ENCODE results near the gene NTRK2. TPM values are rescaled to one million over a fixed set of nuclear protein-coding genes. Genes with fewer than 3 reads are reported as not detected.

Gene NTRK2
- total RNA-seq, 1 experiment from 2014 or later = not detected

DNA sequence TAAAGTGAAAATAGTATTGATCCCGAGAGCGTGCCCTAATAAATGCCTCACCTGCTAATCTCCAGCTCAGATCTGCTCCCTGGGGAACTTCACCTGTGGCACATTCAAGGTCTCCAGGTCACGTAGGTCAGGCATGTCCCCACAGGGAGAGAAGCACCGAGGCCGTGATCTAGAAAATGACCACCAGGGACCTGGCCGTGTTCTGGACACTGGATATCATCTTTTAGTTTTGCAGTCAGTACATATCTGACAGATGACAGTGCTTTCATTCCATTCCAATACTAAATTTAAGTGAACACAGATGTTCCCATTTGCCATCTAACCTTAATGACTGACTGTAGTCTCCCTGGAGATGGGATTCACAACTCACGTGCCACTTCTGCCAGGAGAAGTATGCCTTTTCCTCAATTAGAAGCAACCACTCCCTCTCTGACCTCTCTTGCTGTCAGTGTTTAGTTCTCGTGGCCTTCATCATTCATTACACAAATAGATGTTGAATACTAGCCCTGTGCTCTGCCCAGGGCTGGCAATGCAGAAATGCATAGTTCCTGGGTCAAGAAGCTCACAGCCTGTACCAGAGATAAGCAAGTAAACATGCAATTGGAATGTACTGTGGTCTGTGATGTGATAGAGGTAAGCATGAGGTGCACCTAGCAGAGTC lies 276.5 kb downstream of the NTRK2 start:
- Histone ChIP-seq H3K4me1 (ENCODE audit: low read length) (no peaks in the 10 kb centered on the region), H3K79me2 (ENCODE audit: low read length) (no peaks in the 10 kb centered on the region), H3K9me2 (replicated peaks; ENCODE audit: insufficient read depth, low read length) (no peaks in the 10 kb centered on the region), H3K9me3 (ENCODE audit: low read length) (no peaks in the 10 kb centered on the region), H3K4me3 (ENCODE audit: low read length) (no peak overlapping the region), H4K20me1 (ENCODE audit: insufficient read depth, low read depth, low read length) (no peaks in the 10 kb centered on the region), H3K27ac (ENCODE audit: low read length) (no peak overlapping the region), H2AFZ (ENCODE audit: low read length) (no peak overlapping the region), H3K4me2 (ENCODE audit: low read depth, low read length, poor library complexity, severe bottlenecking) (no peak overlapping the region), H3K36me3 (ENCODE audit: insufficient read depth, low read length) (no peaks in the 10 kb centered on the region), H3K9ac (ENCODE audit: low read length) (no peak overlapping the region), H3K27me3 (ENCODE audit: low read length) (no peaks in the 10 kb centered on the region)
- no peak for DNase-seq

DNA sequence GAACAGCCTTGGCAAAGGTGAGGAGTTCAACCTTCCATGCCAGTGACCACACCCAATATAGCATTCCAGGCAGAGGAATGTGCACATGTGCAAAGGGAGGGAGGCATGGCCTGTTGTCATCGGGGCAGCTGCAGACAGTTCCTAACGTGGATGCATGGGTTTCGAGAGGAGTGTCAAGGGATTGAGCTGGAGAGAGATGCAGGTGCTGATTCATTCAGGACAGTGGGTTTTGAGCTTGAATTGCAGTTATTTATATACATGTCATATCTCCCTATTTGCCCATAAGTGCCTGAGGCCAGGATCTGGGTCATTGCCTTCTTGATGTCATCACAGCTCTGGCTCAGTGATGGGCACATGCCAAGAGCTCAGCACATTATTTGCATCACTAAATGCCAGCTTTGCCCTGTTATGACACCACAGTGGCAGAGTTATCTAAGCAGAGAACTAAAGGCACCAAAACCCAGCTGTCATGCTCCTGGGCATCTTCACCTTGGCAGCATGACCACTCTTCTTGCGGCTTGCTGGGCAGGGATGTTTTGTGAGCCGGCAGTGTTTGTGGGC lies 278.0 kb downstream of the NTRK2 start:
- no peak overlapping the region for H3K27ac ChIP-seq (ENCODE audit: low read length)
- no peaks in the 10 kb centered on the region for H4K20me1 ChIP-seq (ENCODE audit: insufficient read depth, low read depth, low read length)
- no peak overlapping the region for H2AFZ ChIP-seq (ENCODE audit: low read length)
- H3K4me3 ChIP-seq (ENCODE audit: low read length) = no peak overlapping the region
- H3K4me1 ChIP-seq (ENCODE audit: low read length) = no peaks in the 10 kb centered on the region
- H3K79me2 ChIP-seq (ENCODE audit: low read length) = no peaks in the 10 kb centered on the region
- no peaks in the 10 kb centered on the region for H3K9me3 ChIP-seq (ENCODE audit: low read length)
- no peak overlapping the region for H3K9ac ChIP-seq (ENCODE audit: low read length)
- no peaks in the 10 kb centered on the region for H3K27me3 ChIP-seq (ENCODE audit: low read length)
- no peaks in the 10 kb centered on the region for H3K36me3 ChIP-seq (ENCODE audit: insufficient read depth, low read length)
- DNase-seq = no peak
- H3K4me2 ChIP-seq (ENCODE audit: low read depth, low read length, poor library complexity, severe bottlenecking) = no peak overlapping the region
- no peaks in the 10 kb centered on the region for H3K9me2 ChIP-seq (replicated peaks; ENCODE audit: insufficient read depth, low read length)

DNA sequence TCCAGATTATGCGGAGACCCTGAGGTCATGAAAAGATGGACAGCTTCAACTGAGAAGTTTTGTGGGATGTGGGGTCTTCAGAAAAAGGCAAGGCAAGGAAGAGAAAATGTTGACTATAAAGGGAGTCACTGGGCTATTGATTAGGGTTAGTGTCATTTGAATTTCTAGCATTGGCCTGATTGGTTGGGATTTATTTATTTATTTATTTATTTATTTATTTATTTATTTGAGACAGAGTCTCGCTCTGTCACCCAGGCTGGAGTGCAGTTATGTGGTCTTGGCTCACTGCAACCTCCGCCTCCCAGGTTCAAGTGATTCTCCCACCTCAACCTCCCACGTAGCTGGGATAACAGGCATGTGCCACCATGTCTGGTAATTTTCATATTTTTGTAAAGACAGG lies 279.7 kb downstream of the NTRK2 start:
- H3K36me3 ChIP-seq (ENCODE audit: insufficient read depth, low read length) = no peaks in the 10 kb centered on the region
- no peaks in the 10 kb centered on the region for H3K27me3 ChIP-seq (ENCODE audit: low read length)
- H4K20me1 ChIP-seq (ENCODE audit: insufficient read depth, low read depth, low read length) = no peaks in the 10 kb centered on the region
- H2AFZ ChIP-seq (ENCODE audit: low read length) = no peak overlapping the region
- H3K79me2 ChIP-seq (ENCODE audit: low read length) = no peaks in the 10 kb centered on the region
- no peak overlapping the region for H3K27ac ChIP-seq (ENCODE audit: low read length)
- H3K4me2 ChIP-seq (ENCODE audit: low read depth, low read length, poor library complexity, severe bottlenecking) = no peak overlapping the region
- no peak overlapping the region for H3K9ac ChIP-seq (ENCODE audit: low read length)
- DNase-seq = no peak
- H3K9me3 ChIP-seq (ENCODE audit: low read length) = no peaks in the 10 kb centered on the region
- H3K4me1 ChIP-seq (ENCODE audit: low read length) = no peaks in the 10 kb centered on the region
- no peak overlapping the region for H3K4me3 ChIP-seq (ENCODE audit: low read length)
- no peaks in the 10 kb centered on the region for H3K9me2 ChIP-seq (replicated peaks; ENCODE audit: insufficient read depth, low read length)

DNA sequence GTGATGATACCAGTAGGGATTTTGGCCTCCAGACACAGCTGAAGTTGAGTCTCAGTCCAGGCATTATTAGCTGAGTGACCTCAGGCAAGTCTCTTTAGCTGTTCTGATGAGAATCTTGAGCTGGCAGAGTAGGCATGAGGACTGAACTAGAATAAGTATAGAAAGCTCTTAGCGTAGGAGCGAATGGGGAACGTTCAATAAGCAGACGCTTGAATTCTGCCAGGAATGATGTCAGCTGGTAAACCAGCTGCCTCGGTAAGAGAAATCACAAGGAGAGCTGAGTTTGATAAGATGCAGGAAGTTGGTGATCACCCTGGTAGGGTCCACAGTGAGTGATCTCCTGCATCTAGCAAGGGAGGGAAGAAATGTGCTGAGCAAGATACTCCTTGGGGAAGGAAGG lies 280.4 kb downstream of the NTRK2 start:
- Histone ChIP-seq H3K4me2 (ENCODE audit: low read depth, low read length, poor library complexity, severe bottlenecking) (no peak overlapping the region), H3K79me2 (ENCODE audit: low read length) (no peaks in the 10 kb centered on the region)

DNA sequence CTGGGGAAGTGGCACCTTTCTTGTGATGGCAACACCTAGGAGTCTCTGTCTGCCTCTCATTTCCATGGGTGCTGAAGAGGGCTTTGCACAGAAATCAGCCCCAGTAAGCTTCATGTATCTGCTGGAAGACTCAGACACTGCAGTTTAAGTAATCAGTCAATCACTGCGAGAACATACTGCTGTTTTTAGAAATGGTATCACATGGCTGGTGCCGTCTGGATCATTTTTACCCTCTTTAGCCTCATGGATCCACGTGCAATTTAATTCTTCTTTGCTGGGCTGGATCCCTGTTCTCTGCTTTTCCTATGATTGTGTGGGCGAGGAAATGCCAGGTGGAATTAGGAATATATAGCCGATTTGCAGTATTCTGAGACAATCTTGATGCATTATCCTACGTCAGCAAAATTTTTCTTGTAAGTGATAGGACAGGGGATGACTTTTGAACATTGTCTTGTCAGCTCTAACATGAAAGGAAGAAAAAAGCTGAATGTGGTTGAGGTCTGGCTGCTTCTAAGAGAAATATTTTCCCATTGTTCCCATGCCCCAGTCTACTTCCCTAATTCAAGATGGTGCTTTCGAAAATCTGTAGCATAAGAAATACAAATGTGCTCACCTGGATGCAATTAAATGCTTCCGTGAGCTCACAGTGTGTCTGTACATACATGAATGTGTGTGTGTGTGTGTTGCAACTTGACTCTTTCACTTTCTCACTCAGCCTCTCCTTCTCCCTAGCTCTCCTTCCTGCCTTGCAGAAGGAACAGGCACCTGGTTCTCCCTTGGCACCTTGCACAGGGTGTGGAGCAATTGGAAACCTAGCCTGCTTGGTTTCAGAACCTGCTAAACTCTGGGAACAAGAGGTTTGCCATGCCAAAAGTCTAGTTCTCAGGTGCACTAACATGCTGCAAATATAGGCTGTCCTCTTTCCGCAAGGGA lies 281.6 kb downstream of the NTRK2 start:
- Histone ChIP-seq H4K20me1 (ENCODE audit: insufficient read depth, low read depth, low read length) (no peaks in the 10 kb centered on the region), H3K4me3 (ENCODE audit: low read length) (no peak overlapping the region), H2AFZ (ENCODE audit: low read length) (no peak overlapping the region), H3K79me2 (ENCODE audit: low read length) (no peaks in the 10 kb centered on the region), H3K4me2 (ENCODE audit: low read depth, low read length, poor library complexity, severe bottlenecking) (no peak overlapping the region), H3K4me1 (ENCODE audit: low read length) (no peaks in the 10 kb centered on the region), H3K9me2 (replicated peaks; ENCODE audit: insufficient read depth, low read length) (no peaks in the 10 kb centered on the region), H3K27ac (ENCODE audit: low read length) (no peak overlapping the region), H3K27me3 (ENCODE audit: low read length) (no peaks in the 10 kb centered on the region), H3K9ac (ENCODE audit: low read length) (no peak overlapping the region), H3K36me3 (ENCODE audit: insufficient read depth, low read length) (no peaks in the 10 kb centered on the region), H3K9me3 (ENCODE audit: low read length) (no peaks in the 10 kb centered on the region)
- DNase-seq = no peak

More for the DNA sequence above, 280.4 kb downstream of the NTRK2 start:
- Histone ChIP-seq H3K4me1 (ENCODE audit: low read length) (no peaks in the 10 kb centered on the region), H3K36me3 (ENCODE audit: insufficient read depth, low read length) (no peaks in the 10 kb centered on the region), H2AFZ (ENCODE audit: low read length) (no peak overlapping the region), H3K27me3 (ENCODE audit: low read length) (no peaks in the 10 kb centered on the region), H3K9ac (ENCODE audit: low read length) (no peak overlapping the region), H3K4me3 (ENCODE audit: low read length) (no peak overlapping the region), H3K27ac (ENCODE audit: low read length) (no peak overlapping the region), H3K9me3 (ENCODE audit: low read length) (no peaks in the 10 kb centered on the region), H3K9me2 (replicated peaks; ENCODE audit: insufficient read depth, low read length) (no peaks in the 10 kb centered on the region), H4K20me1 (ENCODE audit: insufficient read depth, low read depth, low read length) (no peaks in the 10 kb centered on the region)
- DNase-seq = no peak

DNA sequence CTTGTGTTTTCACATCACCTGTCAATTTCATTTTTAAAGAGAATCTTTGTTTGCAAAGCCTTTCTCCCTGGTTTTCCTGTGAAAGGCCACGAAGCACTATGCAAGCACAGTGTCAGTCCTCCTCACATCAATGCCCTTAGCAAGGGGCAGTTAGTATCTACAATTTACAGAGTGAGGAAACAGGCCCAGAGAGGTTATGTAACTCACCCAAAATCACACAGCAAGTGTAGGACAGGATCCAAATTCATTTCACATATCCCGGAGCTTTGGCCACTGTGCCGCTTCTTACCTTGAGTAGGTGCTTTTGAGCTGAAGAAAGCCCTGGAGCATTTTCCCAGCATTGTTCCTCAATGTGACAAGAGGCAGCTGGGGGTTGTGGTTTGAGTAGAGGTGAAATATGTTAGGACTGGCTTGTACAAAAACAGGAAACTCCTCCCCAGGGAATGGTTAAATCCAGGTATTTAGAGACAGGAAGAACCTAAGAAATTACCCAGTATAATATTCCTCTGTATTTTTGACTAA lies 283.8 kb downstream of the NTRK2 start:
- H3K9ac ChIP-seq (ENCODE audit: low read length) = no peak overlapping the region
- H3K36me3 ChIP-seq (ENCODE audit: insufficient read depth, low read length) = no peaks in the 10 kb centered on the region
- no peak overlapping the region for H3K4me2 ChIP-seq (ENCODE audit: low read depth, low read length, poor library complexity, severe bottlenecking)
- no peaks in the 10 kb centered on the region for H3K27me3 ChIP-seq (ENCODE audit: low read length)
- H2AFZ ChIP-seq (ENCODE audit: low read length) = no peak overlapping the region
- no peaks in the 10 kb centered on the region for H3K79me2 ChIP-seq (ENCODE audit: low read length)
- no peaks in the 10 kb centered on the region for H3K9me2 ChIP-seq (replicated peaks; ENCODE audit: insufficient read depth, low read length)
- H4K20me1 ChIP-seq (ENCODE audit: insufficient read depth, low read depth, low read length) = no peaks in the 10 kb centered on the region
- no peak overlapping the region for H3K4me3 ChIP-seq (ENCODE audit: low read length)
- no peak overlapping the region for H3K27ac ChIP-seq (ENCODE audit: low read length)
- DNase-seq = no peak
- no peaks in the 10 kb centered on the region for H3K9me3 ChIP-seq (ENCODE audit: low read length)
- H3K4me1 ChIP-seq (ENCODE audit: low read length) = no peaks in the 10 kb centered on the region

DNA sequence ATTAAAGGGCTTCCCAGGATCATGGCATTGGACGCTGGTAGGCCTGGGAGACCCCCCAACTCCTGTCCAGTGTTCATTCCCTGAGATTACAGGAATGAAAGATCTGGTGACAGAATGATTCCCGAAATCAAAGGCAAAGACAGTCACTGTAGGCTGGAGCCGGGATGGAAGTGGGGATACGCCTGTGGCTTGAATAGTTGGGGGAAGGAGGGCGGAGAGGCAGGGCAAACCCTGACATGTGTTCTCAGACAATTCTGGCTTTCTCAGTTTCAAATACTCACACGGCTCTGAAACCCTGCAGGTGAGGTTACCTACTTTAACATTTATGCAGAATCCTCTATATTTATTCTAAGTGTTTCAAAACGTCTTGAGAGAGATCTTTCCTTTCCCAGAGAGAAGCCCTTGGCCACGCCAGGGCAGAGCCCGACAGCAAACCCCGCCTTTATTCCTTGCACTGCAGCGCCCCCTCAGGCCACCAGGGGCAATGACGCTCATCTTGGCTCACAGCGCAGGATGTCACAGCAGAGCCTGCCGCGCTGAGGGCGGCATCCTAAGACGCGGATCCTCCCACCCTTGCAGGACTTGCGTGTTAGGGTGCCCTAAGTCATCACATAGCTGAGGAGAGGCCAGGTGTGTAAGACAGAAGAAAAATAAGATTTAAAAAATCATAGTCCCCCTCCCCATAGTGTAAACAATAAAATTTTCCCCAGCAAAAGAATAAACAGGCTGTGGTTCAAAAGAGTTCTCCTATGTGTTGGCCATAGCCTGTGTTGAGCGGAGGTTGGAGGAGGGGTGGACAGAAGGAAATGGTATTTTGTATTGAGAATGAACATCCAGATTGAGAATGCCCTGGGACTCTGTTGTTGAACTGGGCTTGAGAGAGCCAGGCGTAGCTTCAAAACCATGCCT lies 284.5 kb downstream of the NTRK2 start:
- Histone ChIP-seq H4K20me1 (ENCODE audit: insufficient read depth, low read depth, low read length) (no peaks in the 10 kb centered on the region), H3K9me3 (ENCODE audit: low read length) (no peaks in the 10 kb centered on the region), H3K4me1 (ENCODE audit: low read length) (no peaks in the 10 kb centered on the region), H2AFZ (ENCODE audit: low read length) (no peak overlapping the region), H3K4me2 (ENCODE audit: low read depth, low read length, poor library complexity, severe bottlenecking) (no peak overlapping the region), H3K9me2 (replicated peaks; ENCODE audit: insufficient read depth, low read length) (no peaks in the 10 kb centered on the region), H3K27me3 (ENCODE audit: low read length) (no peaks in the 10 kb centered on the region), H3K27ac (ENCODE audit: low read length) (no peak overlapping the region), H3K79me2 (ENCODE audit: low read length) (no peaks in the 10 kb centered on the region), H3K9ac (ENCODE audit: low read length) (no peak overlapping the region), H3K4me3 (ENCODE audit: low read length) (no peak overlapping the region), H3K36me3 (ENCODE audit: insufficient read depth, low read length) (no peaks in the 10 kb centered on the region)
- DNase-seq = peak; percentile 87

Data from Karpas-422 (cell line).